Panc1 (cell line): ENCODE results near the gene ADAM12.

Experiments
- POLR2AphosphoS5 ChIP-seq: IDR thresholded peaks from 2 replicates; pipeline ENCODE4 v1.6.1; 2012; ENCODE audit warnings: mild to moderate bottlenecking, low read depth, low read length, moderate library complexity
- SIN3A ChIP-seq: IDR thresholded peaks from 2 replicates; pipeline ENCODE4 v1.6.1; 2012; ENCODE audit warnings: low read depth, mild to moderate bottlenecking, low read length, moderate library complexity, borderline replicate concordance; ENCODE audit not compliant: insufficient read depth
- TCF7L2 ChIP-seq: IDR thresholded peaks from 2 replicates; pipeline ENCODE4 v1.6.1; 2011; ENCODE audit warnings: mild to moderate bottlenecking, low read depth, low read length, inconsistent platforms
- TF ChIP-seq, protein P1 (sequence below): fragments of 450-650 bp; IDR thresholded peaks from 2 replicates; pipeline ENCODE4 v1.5.1; 2017; ENCODE audit warnings: mild to moderate bottlenecking
- TF ChIP-seq, protein P2 (sequence below), 2 experiments: IDR thresholded peaks; 2 replicates each; pipeline ENCODE4 v1.6.1; 2011 to 2012; ENCODE audit warnings: low read depth in 2 of 2, control low read depth in 1 of 2, low read length in 1 of 2, mild to moderate bottlenecking in 1 of 2, moderate library complexity in 1 of 2; ENCODE audit not compliant: insufficient read depth in 1 of 2

DNA sequence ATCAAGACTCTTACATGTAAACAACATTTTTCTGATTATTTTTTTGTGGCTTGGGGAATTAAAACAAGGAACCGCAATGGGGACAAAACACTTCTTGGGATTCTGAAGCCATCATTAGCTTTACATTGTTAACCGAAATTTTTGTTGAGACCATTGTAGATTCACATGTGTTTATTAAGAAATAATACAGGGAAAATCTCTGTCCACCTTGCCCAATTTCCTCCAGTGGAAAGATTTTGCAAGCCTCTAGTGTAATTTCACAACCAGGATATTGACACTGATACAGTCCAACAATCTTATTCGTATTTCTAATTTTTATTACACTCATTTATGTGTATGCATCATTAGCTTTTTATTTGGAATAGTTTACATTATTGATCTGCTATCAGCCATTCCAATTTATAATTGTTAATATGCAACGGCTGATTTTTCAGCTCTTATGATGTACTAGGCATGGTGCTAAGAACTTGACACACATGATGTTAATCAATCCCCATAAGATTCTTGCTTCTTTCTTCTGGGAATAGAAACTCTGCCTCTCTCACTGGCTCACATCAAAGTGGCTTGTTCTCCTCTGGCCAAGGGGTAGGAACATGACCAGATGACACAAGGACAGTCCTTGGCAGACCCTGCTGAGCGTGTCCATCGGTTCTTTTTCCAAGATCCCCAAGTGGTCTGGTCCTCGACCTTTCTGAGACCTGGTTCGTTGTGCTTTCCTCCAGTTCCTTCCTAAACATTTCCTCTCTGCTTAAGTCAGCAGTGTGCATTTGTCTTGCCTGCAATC lies 137.6 kb downstream of the ADAM12 start:
- TF ChIP-seq, protein P1, sequence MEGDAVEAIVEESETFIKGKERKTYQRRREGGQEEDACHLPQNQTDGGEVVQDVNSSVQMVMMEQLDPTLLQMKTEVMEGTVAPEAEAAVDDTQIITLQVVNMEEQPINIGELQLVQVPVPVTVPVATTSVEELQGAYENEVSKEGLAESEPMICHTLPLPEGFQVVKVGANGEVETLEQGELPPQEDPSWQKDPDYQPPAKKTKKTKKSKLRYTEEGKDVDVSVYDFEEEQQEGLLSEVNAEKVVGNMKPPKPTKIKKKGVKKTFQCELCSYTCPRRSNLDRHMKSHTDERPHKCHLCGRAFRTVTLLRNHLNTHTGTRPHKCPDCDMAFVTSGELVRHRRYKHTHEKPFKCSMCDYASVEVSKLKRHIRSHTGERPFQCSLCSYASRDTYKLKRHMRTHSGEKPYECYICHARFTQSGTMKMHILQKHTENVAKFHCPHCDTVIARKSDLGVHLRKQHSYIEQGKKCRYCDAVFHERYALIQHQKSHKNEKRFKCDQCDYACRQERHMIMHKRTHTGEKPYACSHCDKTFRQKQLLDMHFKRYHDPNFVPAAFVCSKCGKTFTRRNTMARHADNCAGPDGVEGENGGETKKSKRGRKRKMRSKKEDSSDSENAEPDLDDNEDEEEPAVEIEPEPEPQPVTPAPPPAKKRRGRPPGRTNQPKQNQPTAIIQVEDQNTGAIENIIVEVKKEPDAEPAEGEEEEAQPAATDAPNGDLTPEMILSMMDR: no peak
- no peak for TF ChIP-seq POLR2AphosphoS5
- TF ChIP-seq, protein P2, sequence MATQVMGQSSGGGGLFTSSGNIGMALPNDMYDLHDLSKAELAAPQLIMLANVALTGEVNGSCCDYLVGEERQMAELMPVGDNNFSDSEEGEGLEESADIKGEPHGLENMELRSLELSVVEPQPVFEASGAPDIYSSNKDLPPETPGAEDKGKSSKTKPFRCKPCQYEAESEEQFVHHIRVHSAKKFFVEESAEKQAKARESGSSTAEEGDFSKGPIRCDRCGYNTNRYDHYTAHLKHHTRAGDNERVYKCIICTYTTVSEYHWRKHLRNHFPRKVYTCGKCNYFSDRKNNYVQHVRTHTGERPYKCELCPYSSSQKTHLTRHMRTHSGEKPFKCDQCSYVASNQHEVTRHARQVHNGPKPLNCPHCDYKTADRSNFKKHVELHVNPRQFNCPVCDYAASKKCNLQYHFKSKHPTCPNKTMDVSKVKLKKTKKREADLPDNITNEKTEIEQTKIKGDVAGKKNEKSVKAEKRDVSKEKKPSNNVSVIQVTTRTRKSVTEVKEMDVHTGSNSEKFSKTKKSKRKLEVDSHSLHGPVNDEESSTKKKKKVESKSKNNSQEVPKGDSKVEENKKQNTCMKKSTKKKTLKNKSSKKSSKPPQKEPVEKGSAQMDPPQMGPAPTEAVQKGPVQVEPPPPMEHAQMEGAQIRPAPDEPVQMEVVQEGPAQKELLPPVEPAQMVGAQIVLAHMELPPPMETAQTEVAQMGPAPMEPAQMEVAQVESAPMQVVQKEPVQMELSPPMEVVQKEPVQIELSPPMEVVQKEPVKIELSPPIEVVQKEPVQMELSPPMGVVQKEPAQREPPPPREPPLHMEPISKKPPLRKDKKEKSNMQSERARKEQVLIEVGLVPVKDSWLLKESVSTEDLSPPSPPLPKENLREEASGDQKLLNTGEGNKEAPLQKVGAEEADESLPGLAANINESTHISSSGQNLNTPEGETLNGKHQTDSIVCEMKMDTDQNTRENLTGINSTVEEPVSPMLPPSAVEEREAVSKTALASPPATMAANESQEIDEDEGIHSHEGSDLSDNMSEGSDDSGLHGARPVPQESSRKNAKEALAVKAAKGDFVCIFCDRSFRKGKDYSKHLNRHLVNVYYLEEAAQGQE (IDR thresholded peaks at IDR 0.05; ENCODE audit: insufficient read depth in 1 of 2, low read depth in 2 of 2, low read length in 1 of 2): no peak
- TF ChIP-seq SIN3A: no peak
- no peak for TF ChIP-seq TCF7L2
